ENCODE results near the gene ZNF202.

DNA sequence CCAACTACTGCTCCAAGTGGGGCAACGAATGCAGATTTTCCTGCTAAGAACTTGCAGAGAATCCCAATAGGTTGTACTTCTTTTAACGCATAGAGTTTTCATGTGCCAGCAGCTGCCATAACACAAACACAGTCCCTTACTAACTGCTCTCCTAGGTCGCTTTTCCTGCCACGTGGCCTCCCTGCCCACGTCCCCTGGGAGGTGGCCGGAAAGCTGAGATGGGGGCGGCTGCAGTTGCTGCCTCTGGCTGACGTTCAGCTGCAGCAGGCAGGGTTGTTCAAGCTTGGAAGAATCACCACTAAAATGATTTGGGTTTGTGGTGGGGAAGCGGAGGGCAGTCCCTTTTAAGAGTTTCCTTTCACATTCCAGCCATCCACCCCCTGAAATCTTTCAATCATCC lies 39.3 kb downstream of the ZNF202 start:
- TF ChIP-seq NPAS2 (CRISPR knock-in tag; IDR thresholded peaks at IDR 0.05; ENCODE audit: borderline replicate concordance), result no peak
- TF ChIP-seq CEBPB (IDR thresholded peaks at IDR 0.05; ENCODE audit: borderline replicate concordance, low read depth, low read length), result no peak
- TF ChIP-seq SIN3A (IDR thresholded peaks at IDR 0.05; ENCODE audit: borderline replicate concordance, low read depth, low read length), result no peak
- TF ChIP-seq RAD21 (CRISPR knock-in tag; IDR thresholded peaks at IDR 0.05), result no peak
- no peak for TF ChIP-seq MYC (CRISPR knock-in tag; IDR thresholded peaks at IDR 0.05; ENCODE audit: borderline replicate concordance)
- no peak for TF ChIP-seq ZSCAN9 (CRISPR knock-in tag; IDR thresholded peaks at IDR 0.05; ENCODE audit: borderline replicate concordance)
- no peak for TF ChIP-seq MEIS2 (CRISPR knock-in tag; IDR thresholded peaks at IDR 0.05)
- TF ChIP-seq, protein P1, sequence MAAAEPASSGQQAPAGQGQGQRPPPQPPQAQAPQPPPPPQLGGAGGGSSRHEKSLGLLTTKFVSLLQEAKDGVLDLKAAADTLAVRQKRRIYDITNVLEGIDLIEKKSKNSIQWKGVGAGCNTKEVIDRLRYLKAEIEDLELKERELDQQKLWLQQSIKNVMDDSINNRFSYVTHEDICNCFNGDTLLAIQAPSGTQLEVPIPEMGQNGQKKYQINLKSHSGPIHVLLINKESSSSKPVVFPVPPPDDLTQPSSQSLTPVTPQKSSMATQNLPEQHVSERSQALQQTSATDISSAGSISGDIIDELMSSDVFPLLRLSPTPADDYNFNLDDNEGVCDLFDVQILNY (CRISPR knock-in tag; conservative IDR thresholded peaks at IDR 0.05), result no peak
